DOHH2 (cell line): ENCODE measurements around the gene CA5A.
"Not testable (repeated sequence)": the region's sequence is repeated elsewhere in the genome, so short reads cannot be mapped to it uniquely, and the experiment has no call there.

Source experiments
- EZH2phosphoT487 ChIP-seq: fragments of 200-600 bp; sonication (generic); IDR thresholded peaks from 2 replicates; pipeline ENCODE4 v1.6.1; 2017; ENCODE audit warnings: borderline replicate concordance, mild to moderate bottlenecking, antibody characterized with exemption, low read length, moderate library complexity, mixed read lengths
- TF ChIP-seq, protein P1 (sequence below): fragments of 200-600 bp; sonication (generic); IDR thresholded peaks from one replicate; pipeline ENCODE4 v1.5.1; 2014; ENCODE audit warnings: antibody characterized with exemption, mild to moderate bottlenecking, low read depth, low read length; ENCODE audit not compliant: poor library complexity, severe bottlenecking

DNA sequence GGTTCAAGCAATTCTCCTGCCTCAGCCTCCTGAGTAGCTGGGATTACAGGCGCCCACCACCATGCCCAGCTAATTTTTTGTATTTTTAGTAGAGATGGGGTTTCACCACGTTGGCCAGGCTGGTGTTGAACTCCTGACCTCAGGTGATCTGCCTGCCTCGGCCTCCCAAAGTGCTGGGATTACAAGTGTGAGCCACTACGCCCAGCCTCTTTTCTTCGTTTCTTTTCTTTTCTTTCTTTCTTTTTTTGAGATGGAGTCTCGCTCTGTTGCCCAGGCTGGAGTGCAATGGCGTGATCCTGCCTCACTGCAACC lies 858 bp upstream of the CA5A start:
- TF ChIP-seq, protein P1, sequence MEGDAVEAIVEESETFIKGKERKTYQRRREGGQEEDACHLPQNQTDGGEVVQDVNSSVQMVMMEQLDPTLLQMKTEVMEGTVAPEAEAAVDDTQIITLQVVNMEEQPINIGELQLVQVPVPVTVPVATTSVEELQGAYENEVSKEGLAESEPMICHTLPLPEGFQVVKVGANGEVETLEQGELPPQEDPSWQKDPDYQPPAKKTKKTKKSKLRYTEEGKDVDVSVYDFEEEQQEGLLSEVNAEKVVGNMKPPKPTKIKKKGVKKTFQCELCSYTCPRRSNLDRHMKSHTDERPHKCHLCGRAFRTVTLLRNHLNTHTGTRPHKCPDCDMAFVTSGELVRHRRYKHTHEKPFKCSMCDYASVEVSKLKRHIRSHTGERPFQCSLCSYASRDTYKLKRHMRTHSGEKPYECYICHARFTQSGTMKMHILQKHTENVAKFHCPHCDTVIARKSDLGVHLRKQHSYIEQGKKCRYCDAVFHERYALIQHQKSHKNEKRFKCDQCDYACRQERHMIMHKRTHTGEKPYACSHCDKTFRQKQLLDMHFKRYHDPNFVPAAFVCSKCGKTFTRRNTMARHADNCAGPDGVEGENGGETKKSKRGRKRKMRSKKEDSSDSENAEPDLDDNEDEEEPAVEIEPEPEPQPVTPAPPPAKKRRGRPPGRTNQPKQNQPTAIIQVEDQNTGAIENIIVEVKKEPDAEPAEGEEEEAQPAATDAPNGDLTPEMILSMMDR: not testable (repeated sequence)
- not testable (repeated sequence) for TF ChIP-seq EZH2phosphoT487
